Effector CD8-positive, alpha-beta T cell (primary cell): ENCODE results near the gene ATP8B3.

ENCODE experiments used
- DNase-seq: peaks from one replicate; lab custom pipeline; 2025; lab: John Stamatoyannopoulos, UW
- total RNA-seq, 4 experiments: gene quantifications; one replicate each; lab custom pipeline; 2026; lab: John Stamatoyannopoulos, UW

ATP8B3 gene, protein sequence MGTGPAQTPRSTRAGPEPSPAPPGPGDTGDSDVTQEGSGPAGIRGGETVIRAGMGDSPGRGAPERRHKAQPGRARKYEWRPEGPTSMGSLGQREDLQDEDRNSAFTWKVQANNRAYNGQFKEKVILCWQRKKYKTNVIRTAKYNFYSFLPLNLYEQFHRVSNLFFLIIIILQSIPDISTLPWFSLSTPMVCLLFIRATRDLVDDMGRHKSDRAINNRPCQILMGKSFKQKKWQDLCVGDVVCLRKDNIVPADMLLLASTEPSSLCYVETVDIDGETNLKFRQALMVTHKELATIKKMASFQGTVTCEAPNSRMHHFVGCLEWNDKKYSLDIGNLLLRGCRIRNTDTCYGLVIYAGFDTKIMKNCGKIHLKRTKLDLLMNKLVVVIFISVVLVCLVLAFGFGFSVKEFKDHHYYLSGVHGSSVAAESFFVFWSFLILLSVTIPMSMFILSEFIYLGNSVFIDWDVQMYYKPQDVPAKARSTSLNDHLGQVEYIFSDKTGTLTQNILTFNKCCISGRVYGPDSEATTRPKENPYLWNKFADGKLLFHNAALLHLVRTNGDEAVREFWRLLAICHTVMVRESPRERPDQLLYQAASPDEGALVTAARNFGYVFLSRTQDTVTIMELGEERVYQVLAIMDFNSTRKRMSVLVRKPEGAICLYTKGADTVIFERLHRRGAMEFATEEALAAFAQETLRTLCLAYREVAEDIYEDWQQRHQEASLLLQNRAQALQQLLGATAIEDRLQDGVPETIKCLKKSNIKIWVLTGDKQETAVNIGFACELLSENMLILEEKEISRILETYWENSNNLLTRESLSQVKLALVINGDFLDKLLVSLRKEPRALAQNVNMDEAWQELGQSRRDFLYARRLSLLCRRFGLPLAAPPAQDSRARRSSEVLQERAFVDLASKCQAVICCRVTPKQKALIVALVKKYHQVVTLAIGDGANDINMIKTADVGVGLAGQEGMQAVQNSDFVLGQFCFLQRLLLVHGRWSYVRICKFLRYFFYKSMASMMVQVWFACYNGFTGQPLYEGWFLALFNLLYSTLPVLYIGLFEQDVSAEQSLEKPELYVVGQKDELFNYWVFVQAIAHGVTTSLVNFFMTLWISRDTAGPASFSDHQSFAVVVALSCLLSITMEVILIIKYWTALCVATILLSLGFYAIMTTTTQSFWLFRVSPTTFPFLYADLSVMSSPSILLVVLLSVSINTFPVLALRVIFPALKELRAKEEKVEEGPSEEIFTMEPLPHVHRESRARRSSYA (N-terminal part only)
- total RNA-seq: 2.2 to 11.2 (median 3.6) reads per million in 4 experiments

DNA sequence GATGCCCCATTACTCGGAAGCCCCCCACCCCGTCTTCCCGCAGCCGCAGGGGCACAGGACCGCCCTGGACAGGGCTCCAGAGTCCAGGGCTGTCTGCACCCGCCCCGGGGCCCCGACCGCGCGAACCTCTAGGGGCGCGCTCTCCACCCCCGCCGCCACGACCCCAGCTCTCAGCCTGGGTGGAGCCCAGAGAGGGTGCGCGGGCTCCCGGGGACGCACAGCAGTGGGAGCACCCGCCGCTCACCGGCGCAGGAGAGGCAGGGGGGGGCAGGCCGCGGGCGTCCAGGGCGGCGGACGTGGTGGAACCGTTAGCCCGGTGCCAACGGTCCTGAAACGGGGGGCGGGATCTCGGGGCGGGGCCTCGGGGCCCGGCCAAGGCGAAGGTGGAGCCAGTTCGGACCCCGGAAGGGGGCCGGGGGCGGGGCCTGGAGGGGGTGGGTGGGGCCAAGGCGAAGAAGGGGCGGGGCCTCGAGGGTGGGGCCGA is at the start of gene ATP8B3:
Gene ATP8B3 (minus strand): TSS at position 335 of the 484 bp plus-strand sequence. CDS start 540 bp downstream, outside the sequence.
- DNase-seq: peak; percentile 75

DNA sequence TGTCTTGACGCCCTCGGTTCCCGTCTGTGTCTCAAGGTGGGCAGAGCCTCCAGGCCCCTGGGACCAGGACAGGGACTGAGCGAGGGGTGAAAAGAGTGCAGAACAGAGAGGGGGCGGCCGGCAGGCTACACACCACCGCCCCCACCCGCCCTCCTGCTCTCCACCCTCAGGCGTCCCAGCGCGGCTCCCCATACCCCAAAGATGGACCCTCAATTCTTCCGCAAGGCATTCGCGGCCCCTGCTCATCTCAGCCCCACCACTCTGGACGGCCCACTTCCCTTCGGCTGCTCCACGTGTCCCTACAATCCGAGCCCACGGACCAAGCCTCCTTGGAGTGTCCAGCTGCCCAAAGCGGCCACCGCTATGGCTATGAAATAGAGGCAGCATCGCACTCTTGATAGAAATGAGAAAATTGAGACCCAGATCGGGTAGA is 49.5 kb upstream of the ATP8B3 start:
- DNase-seq: no peak

DNA sequence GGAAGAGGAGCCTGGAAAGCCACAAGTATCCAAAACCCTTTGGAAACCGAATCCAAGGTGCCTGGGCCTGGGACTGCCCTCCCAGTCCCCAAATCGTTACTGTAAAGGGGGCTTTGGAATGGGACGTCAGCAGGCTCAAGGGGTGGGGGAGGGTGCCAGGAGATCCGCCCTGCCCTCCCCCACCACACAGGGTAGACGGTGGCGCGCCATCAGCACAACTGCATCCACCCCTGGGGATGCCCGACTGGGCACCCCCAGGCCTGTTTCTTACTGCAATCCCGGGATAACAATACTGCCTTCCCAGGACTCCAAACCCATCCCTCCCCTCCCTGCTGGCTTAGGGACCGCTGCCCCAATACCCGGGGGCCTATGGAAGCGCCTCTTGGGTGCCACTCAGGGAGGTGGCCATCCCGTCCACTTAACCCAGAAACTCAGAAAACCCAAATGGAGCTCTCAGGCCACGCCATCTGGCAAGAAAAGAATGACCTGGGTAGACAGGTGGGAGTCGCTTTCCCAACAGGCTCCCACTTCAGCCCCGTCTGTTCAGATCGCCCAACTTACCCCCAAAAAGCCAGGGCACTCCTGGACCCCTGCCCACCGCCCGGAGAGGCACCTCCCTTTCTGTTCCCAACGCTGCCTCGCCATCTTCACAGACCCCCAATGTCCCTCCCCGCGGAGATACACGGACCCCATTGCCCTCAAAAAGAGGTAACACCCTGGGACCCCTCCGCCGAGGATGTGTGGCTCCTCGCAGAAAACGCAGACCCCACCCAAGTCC is 48.9 kb upstream of the ATP8B3 start:
- DNase-seq: no peak

DNA sequence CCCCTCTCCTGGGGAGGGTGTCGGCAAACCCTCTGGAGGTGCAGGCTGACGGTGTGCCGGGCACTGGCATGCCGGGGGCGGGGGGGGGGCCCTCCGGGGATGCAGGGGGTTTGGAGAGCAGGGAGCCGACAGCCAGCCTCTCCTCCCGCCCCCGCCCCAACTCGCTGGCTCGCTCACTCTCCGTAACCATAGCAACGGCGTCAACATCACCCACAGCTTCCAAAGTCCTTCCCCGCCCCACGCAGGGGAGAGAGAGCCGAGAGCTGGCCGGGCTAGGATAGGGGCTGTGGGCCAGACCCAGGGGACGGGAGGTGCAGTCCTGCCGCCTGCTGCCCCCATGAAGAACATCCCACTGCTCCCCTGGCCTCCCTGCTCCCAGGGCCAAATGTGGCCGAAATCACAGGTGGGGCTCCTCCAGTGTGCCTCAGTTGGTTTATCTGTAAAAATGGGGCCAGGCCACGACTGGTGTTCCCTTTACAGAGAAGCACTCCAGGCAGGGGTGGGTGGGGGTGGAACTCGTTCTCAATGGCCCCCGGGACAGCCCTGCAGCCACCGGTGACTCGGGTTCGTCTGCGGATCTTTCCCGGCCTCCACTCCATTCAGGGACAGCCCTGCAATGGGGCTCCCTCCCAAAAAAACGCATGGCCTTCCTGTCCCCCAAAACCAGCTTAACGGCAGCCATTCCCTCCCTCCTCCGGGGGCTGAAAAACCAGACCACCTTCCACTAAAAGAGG is 48.1 kb upstream of the ATP8B3 start:
- peak; percentile 44 for DNase-seq

DNA sequence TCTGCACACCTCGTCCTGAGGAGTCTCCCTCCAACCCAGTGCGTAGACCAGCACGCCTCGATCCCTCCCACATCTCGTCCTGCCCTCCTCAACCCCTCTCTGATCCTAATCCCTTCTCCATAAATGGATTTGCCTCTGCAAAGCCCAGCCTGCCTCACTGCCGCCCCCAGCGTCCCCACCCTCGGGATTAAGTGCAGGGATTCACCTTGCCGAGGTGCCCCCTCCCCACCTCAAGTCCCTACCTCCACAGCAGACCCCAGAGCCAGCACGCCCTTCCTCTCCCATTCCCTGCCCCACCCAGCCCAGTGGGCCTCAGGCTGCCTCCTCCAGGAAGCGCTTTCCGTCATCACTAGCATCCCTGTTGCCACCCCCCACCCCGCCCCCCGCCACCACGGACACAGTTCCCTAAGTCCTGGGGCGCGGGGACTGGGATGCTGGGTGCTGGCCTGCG is 47.3 kb upstream of the ATP8B3 start:
- no peak for DNase-seq

DNA sequence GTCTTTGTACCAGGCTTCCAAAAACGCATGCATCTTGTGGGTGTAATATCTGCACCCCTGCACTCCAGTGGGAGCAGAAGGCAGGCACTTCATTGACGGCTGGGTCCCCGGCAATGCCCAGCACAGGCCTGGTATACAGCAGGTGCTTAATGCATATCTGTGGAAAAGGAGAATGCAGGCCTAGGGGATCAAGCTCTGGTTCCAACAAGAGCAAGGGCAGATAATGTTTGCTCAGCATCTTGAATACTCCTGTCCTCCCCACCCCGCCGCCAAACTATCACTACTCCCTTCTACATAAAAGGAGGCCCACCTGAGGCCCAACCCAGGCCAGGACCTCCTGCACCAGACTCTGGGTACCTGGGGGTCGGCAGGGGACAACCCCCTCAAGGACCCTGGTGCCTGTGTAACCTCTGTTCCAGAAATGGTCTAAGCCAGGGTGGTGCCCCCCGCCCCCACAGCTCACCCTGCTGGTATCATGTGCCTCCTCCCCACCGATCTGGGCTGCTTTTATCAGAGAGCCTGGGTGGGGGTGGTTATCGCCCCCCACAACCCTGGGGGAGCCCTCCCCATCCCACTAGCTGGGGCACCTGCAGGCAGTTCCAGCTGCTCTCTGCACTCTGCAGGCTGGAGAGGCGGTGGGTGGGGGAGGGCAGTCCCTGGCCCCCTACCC is 46.5 kb upstream of the ATP8B3 start:
- DNase-seq: no peak

DNA sequence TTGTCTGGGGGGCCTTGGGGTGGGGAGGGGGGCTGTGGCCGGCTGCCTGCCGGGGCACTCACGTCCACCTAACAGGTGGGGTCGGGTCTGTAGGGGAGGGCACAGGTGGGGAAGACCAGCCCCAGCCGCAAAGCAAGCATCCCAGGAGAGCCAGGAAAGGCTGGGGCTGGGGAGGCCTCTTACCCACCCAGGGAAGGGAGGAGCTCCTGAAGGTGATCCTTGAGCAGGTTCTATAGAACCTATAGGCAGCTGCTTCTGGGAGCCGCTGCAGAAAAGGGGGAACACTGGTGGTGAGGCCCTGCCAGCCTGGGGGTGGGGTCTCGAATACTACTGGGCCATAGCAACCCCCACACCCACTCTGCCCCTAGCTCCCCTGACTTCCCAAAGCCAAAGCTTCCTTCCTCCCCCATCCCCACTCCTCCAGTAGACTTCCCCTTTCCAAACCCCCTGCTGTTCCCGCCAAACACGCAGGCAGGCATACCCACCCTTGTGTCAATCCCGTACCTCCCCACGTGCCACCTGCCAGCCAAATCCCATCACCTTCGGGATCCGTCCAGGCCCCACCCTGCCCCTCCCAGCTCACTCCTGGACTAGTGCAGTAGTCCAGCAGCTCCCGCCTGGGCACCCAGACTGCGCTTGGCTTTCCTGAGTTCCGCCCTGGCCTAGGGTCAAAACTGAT is 45.7 kb upstream of the ATP8B3 start:
- DNase-seq: no peak

DNA sequence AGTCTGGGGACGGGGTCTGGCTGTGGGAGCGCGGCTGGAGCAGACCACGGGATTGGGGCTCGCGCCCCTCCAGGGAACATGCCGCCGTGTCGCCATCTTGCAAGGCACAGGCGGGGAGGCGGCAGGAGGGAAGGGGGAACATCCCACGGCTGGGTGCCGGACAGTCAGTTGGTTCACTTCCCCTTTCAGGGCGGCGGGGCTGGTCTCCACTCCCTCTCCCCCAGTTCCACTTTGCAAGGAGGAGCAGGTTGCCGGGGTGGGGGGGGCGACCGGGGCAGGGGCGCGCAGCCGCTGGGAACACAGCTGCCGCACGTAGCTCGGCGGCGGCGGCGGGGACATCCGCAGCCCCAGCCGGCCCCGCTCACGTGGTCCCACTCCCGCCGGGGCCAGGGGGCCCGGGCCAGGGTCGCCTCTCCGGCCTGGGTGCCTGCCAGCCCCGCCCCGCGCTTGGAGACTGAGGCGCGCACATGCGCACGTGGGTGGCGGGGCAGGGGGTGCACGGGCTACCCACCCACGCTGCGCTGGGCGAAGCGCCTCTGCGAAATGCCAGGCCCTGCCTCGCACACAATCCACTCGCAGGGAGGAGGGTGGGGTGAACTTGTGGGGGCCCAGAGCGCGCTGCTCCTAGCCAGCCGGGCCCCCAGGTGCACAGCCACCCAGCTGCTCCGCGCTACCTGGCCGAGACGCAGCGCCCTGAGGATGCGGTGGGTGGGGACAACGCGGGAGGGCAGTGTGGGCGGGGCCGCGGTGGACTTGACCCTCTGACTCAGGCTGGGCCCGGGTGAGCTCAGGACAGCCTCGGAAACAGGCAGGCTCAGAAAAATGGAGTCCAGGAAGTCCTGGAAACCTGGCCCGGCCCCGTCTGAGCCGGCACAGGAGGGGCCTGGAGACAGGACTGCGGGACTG is 44.9 kb upstream of the ATP8B3 start:
- peak; percentile 26 for DNase-seq

DNA sequence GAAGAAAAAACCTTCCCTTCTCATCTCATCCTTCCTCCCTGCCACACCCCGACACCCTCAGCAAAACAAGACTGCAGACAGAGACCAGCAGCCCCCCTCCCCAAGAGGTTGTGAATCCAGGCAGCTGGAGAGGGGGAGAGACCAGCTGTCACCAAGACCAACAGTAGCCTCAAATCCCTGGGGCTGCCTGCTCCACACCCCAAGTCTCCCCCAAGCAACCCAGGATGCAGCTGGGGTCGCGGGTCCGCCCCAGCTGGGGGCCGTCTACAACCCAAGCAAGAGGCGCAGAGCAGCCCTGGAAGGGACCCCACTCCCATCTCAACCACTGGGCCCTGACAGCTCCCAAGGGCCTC is 44.2 kb upstream of the ATP8B3 start:
- DNase-seq: no peak

DNA sequence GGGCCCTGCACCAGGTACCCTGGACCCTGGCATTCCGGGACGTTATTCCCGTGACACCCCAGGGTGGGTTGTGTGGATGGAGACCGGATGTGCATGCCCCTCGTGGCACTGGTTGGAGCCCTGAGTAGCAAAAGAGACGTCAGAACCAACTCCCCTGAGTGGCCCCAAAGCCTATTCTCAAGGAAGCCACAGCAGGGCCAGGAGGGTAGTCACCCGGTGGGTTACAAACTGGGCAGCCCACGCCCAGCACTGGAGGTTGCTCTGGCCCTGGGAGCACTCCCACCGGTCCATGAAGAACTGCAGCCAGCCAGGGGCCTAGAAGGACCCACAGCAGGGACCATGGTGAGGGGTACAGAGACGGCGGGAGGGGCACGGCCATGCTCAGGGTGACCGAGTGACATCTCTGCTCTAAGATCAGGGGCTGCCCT is 43.8 kb upstream of the ATP8B3 start:
- no peak for DNase-seq

DNA sequence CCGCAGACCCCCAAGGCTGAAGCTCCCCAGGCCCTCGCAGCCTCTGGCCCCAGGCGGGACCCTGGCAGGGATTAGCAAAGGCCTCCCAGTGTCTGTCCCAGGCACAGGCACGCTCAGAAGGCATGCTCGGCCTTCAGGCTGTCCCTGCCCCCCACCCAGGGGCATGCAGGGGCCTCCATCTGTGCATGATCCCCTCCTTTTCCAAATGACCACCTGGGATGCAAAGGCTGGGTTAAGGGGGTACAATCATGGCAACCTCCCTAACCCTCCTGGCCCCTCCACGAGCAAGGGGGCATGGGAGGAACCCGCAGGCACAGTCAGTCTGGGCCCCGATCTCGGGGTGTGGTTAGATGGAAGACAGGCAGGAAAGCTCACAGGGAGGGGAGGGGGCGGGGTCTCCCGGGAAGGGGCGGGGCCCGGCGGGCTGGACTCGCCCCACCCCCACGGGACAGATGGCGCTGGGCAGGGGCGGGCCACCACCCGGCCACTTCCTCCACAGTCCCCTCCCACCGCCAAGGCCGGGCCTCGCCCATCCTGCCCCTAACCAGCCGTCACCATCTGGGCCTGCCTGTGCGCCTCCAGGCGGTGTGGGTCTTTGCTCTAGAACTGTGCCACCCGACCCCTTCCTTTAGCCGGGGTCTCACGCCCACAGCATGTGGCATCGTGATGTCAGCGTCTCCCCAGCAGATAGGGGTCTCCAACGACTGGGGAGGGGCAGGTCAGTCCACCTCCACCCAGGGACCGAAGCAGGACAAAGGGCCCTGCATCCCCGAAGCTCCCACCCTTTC is 43.2 kb upstream of the ATP8B3 start:
- peak; percentile 69 for DNase-seq

DNA sequence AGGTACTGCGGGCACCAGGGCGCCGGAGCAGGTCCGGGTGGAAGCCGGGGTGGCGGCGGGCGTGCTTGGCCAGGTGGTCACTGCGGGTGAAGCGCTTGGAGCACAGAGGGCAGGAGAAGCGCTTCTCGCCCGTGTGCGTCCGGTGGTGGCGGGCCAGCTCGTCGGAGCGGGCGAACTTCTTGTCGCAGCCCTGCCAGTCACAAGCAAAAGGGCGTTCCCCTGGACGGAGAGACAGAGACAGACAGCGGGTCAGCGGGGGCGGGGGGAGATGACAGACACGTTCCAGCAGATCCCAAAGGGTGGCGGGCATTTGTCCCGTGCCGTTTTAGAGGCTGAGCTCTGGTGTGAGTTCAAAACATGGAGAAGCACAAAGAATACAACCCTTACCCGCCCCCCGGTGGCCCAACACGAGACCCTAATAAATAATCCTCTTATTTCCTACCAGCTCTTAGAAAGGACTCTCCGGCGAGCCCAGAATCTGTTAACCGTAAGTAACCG is 42.5 kb upstream of the ATP8B3 start:
- DNase-seq: peak; percentile 27

DNA sequence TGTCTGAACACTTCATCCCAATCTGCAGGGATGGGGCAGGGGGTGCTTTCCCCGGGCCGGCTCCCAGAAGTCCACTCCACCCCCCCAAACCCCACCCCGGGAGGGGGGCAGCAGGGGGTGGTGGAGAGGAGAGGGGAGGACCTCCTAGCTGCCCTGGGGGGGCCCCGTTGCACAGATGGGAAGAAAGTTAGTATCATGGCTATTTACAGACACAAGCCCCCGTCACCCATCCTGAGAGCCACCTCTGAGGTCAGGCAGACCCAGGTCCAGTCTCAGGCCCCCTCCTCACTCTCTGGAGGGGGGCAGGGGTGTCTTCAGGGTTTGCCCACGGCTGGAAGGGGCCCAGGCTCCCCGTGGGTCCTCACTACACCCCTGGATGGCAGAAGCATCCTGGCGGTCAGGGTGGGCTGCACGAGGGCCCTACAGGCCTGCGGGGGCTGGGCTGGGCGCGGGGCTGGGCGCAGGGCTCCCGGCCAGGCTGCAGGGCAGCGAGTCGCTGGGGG is 42.0 kb upstream of the ATP8B3 start:
- no peak for DNase-seq

DNA sequence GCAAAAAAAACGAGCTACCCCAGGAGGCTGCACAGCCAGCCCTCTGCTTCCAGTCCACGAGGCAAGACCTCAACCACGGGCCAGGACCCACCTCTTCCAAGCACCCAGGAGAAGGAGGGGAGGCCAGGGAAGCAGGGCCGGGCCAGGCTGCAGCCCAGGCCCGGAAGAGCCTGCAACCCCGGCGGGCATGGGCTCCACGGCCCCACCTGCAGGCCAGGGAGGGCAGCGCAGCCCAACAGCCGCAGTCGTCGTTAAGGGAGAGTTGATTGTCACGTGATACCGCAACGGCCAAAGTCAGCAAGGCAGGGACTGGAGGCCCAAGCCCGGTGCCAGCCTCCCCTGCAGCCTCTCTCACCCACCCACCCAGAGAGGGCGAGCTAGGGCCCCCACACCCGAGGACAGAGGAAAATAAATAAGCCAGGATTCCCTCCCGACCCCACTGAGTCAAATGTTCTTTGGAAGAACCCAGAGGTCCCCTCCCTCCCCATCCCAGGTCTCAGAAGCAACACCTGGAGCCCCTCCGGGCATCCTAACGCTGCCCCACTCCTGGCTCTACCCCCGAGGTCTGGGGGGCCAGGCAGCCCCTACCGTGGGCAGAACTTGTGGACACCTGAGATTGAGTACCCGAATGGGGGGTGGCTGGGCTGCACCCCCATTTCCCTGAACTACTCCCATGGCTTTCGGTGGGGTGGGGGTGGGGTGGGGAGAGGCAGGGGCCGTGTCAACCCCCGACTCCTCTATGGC is 41.4 kb upstream of the ATP8B3 start:
- peak; percentile 74 for DNase-seq

DNA sequence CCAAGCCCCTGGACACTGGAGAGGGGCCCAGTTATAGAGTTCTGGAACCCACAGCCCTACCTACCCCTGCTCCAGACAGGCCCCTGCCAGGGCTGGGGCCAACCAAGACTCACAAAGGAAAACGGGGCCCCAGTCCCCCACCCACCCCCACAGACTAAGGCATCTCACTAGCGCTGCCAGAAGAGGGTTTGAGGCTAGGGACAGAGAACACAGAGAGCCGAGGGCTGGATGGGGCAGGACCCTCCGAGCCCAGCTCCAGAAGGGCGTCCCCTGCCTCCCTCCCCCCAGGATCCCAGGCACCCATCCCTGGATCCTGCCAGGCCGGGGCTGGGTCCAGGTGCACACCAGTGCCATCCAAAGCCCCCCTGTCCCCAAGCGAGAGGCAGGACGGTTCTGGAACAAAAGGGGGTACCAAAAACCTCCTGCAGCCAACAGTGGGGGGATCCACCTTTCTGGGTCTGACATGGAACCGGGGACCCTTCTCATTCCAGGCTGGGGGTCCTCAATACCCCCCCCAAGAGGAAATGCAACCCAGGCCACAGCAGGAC is 40.6 kb upstream of the ATP8B3 start:
- no peak for DNase-seq
